Activated T-cell treated with anti-CD3 and anti-CD28 coated beads, Interleukin-2, amount 50 U/mL, for 72 hours (primary cell): ENCODE data around the gene RAVER2. TPM values are rescaled to one million over a fixed set of nuclear protein-coding genes. Genes with fewer than 3 reads are reported as not detected.
A peak's percentile ranks its signal among the peaks of the same experiment; 100 is the strongest.
"Not testable (repeated sequence)": the region's sequence is repeated elsewhere in the genome, so short reads cannot be mapped to it uniquely, and the experiment has no call there.

Experiments
- ATAC-seq, 2 donors: fragments of 150-1000 bp; cut with Tn5 transposase; replicated peaks in 1 of 2; 2 replicates each; pipeline ENCODE4 v1.10.0; 2021; ENCODE audit warnings: moderate library complexity in 2 of 2, mild to moderate bottlenecking in 1 of 2
- DNase-seq, 2 donors: peaks; one replicate each; pipeline ENCODE4 v3.0.0; 2021 to 2022; ENCODE audit warnings: mixed read lengths in 1 of 2
- H3K27ac Mint-ChIP-seq: one replicate; pipeline ENCODE4 v1.8.0; 2022; ENCODE audit warnings: mild to moderate bottlenecking, moderate library complexity, mixed read lengths
- H3K27me3 Mint-ChIP-seq: one replicate; pipeline ENCODE4 v1.8.0; 2022; ENCODE audit warnings: low read depth, mixed read lengths
- H3K36me3 Mint-ChIP-seq, 2 donors: one replicate each; pipeline ENCODE4 v1.8.0; 2022; ENCODE audit warnings: mixed read lengths in 2 of 2, mild to moderate bottlenecking in 1 of 2; ENCODE audit not compliant: insufficient read depth in 2 of 2
- H3K4me1 Mint-ChIP-seq: one replicate; pipeline ENCODE4 v1.8.0; 2022; ENCODE audit warnings: low read depth, mixed read lengths
- H3K4me3 Mint-ChIP-seq, 2 donors: one replicate each; pipeline ENCODE4 v1.8.0; 2022; ENCODE audit warnings: mild to moderate bottlenecking in 2 of 2, mixed read lengths in 2 of 2, moderate library complexity in 2 of 2
- H3K9me3 Mint-ChIP-seq, 2 donors: one replicate each; pipeline ENCODE4 v1.8.0; 2022; ENCODE audit warnings: mixed read lengths in 2 of 2
- total RNA-seq, 2 donors: library from RNA; stranded (reverse); gene quantifications; one replicate each; pipeline ENCODE4 v1.2.3, GENCODE V29; 2022

The RAVER2 gene
- 1 to 10 TPM; 2.7 to 3.0 TPM for total RNA-seq

- Mint-ChIP-seq H3K4me3 (peak within 1 kb of the TSS; percentile 86 to 88), H3K36me3 (no peaks in the 10 kb centered on the region), H3K4me1 (peaks cover 21% of the 10 kb centered on the region), H3K27ac (peak within 1 kb of the TSS; percentile 68), H3K27me3 (peaks cover 5% of the 10 kb centered on the region), H3K9me3 (no peaks in the 10 kb centered on the region)
- peak; percentile 66 to 75 for DNase-seq
- ATAC-seq: peak; percentile 84
Measured at GRCh38 chr1:64744492-64745180, at the start of gene RAVER2. RAVER2 (plus strand) TSS chr1:64745075; CDS start chr1:64745173, 98 bp downstream.

GRCh38 chr1:64696879-64697278 is 48.0 kb upstream of the RAVER2 start:
- Mint-ChIP-seq H3K27me3 (no peaks in the 10 kb centered on the region), H3K9me3 (no peaks in the 10 kb centered on the region), H3K4me3 (no peak overlapping the region), H3K27ac (no peak overlapping the region), H3K36me3 (no peaks in the 10 kb centered on the region), H3K4me1 (peaks cover under 1% of the 10 kb centered on the region)
- ATAC-seq: no peak
- DNase-seq: no peak

GRCh38 chr1:64699327-64699726 is 45.5 kb upstream of the RAVER2 start:
- no peak overlapping the region for H3K27ac Mint-ChIP-seq
- H3K27me3 Mint-ChIP-seq: peaks cover 8% of the 10 kb centered on the region
- no peaks in the 10 kb centered on the region for H3K4me1 Mint-ChIP-seq
- no peaks in the 10 kb centered on the region for H3K36me3 Mint-ChIP-seq
- no peaks in the 10 kb centered on the region for H3K9me3 Mint-ChIP-seq
- H3K4me3 Mint-ChIP-seq: no peak overlapping the region
- DNase-seq: no peak
- ATAC-seq: no peak

- Mint-ChIP-seq H3K36me3 (no peaks in the 10 kb centered on the region), H3K9me3 (no peaks in the 10 kb centered on the region), H3K27ac (no peak overlapping the region), H3K4me1 (no peaks in the 10 kb centered on the region), H3K4me3 (no peak overlapping the region), H3K27me3 (peaks cover 8% of the 10 kb centered on the region)
- no peak for DNase-seq
- no peak for ATAC-seq
Measured at GRCh38 chr1:64701071-64701470, 43.8 kb upstream of the RAVER2 start.

GRCh38 chr1:64701886-64702285 is 43.0 kb upstream of the RAVER2 start:
- Mint-ChIP-seq H3K27ac (no peak overlapping the region), H3K4me3 (no peak overlapping the region), H3K36me3 (no peaks in the 10 kb centered on the region), H3K4me1 (no peaks in the 10 kb centered on the region), H3K9me3 (no peaks in the 10 kb centered on the region), H3K27me3 (peaks cover 8% of the 10 kb centered on the region)
- ATAC-seq (no peak), DNase-seq (no peak)

GRCh38 chr1:64702670-64703069 is 42.2 kb upstream of the RAVER2 start:
- DNase-seq, H3K4me1 Mint-ChIP-seq, H3K9me3 Mint-ChIP-seq, H3K27me3 Mint-ChIP-seq, ATAC-seq, H3K27ac Mint-ChIP-seq, H3K4me3 Mint-ChIP-seq, H3K36me3 Mint-ChIP-seq: not testable (repeated sequence)

GRCh38 chr1:64703600-64703999 is 41.3 kb upstream of the RAVER2 start:
- no peak for DNase-seq
- Mint-ChIP-seq H3K27ac (no peak overlapping the region), H3K36me3 (no peaks in the 10 kb centered on the region), H3K4me1 (no peaks in the 10 kb centered on the region), H3K9me3 (no peaks in the 10 kb centered on the region), H3K27me3 (peaks cover 8% of the 10 kb centered on the region), H3K4me3 (no peak overlapping the region)
- peak in 1 of 2 donors; percentile 17 for ATAC-seq

- Mint-ChIP-seq H3K27me3 (peaks cover 8% of the 10 kb centered on the region), H3K27ac (no peak overlapping the region), H3K4me3 (no peak overlapping the region), H3K9me3 (no peaks in the 10 kb centered on the region), H3K36me3 (no peaks in the 10 kb centered on the region), H3K4me1 (no peaks in the 10 kb centered on the region)
- DNase-seq: no peak
- ATAC-seq: no peak
Measured at GRCh38 chr1:64705591-64705990, 39.3 kb upstream of the RAVER2 start.

- ATAC-seq: no peak
- H3K9me3 Mint-ChIP-seq: no peaks in the 10 kb centered on the region
- H3K36me3 Mint-ChIP-seq: no peaks in the 10 kb centered on the region
- H3K4me3 Mint-ChIP-seq: no peak overlapping the region
- H3K27me3 Mint-ChIP-seq: no peaks in the 10 kb centered on the region
- H3K4me1 Mint-ChIP-seq: no peaks in the 10 kb centered on the region
- no peak overlapping the region for H3K27ac Mint-ChIP-seq
- no peak for DNase-seq
Measured at GRCh38 chr1:64711266-64711665, 33.6 kb upstream of the RAVER2 start.

- ATAC-seq: no peak
- no peaks in the 10 kb centered on the region for H3K27me3 Mint-ChIP-seq
- H3K4me3 Mint-ChIP-seq: no peak overlapping the region
- no peaks in the 10 kb centered on the region for H3K4me1 Mint-ChIP-seq
- H3K36me3 Mint-ChIP-seq: no peaks in the 10 kb centered on the region
- no peaks in the 10 kb centered on the region for H3K9me3 Mint-ChIP-seq
- no peak for DNase-seq
- no peak overlapping the region for H3K27ac Mint-ChIP-seq
Measured at GRCh38 chr1:64712049-64712448, 32.8 kb upstream of the RAVER2 start.

- Mint-ChIP-seq H3K4me3 (no peak overlapping the region), H3K27ac (no peak overlapping the region), H3K27me3 (no peaks in the 10 kb centered on the region), H3K9me3 (peaks cover 1 to 8% of the 10 kb centered on the region in 2 donors), H3K4me1 (no peaks in the 10 kb centered on the region), H3K36me3 (peaks cover 0 to 4% of the 10 kb centered on the region in 2 donors)
- DNase-seq (no peak), ATAC-seq (no peak)
Measured at GRCh38 chr1:64715186-64715585, 29.7 kb upstream of the RAVER2 start.

GRCh38 chr1:64721135-64721534 is 23.7 kb upstream of the RAVER2 start:
- ATAC-seq (no peak), DNase-seq (no peak)
- no peaks in the 10 kb centered on the region for H3K4me1 Mint-ChIP-seq
- H3K27me3 Mint-ChIP-seq: peaks cover 41% of the 10 kb centered on the region
- H3K9me3 Mint-ChIP-seq: peaks cover 1 to 8% of the 10 kb centered on the region in 2 donors
- peaks cover 0 to 4% of the 10 kb centered on the region in 2 donors for H3K36me3 Mint-ChIP-seq
- H3K4me3 Mint-ChIP-seq: no peak overlapping the region
- H3K27ac Mint-ChIP-seq: no peak overlapping the region

- H3K27ac Mint-ChIP-seq: no peak overlapping the region
- H3K9me3 Mint-ChIP-seq: peaks cover 1 to 8% of the 10 kb centered on the region in 2 donors
- DNase-seq (no peak), ATAC-seq (no peak)
- H3K4me1 Mint-ChIP-seq: no peaks in the 10 kb centered on the region
- H3K27me3 Mint-ChIP-seq: peaks cover 41% of the 10 kb centered on the region
- H3K36me3 Mint-ChIP-seq: peaks cover 0 to 4% of the 10 kb centered on the region in 2 donors
- no peak overlapping the region for H3K4me3 Mint-ChIP-seq
Measured at GRCh38 chr1:64721576-64722145, 23.2 kb upstream of the RAVER2 start.

- no peaks in the 10 kb centered on the region for H3K4me1 Mint-ChIP-seq
- H3K9me3 Mint-ChIP-seq: peaks cover 0 to 3% of the 10 kb centered on the region in 2 donors
- DNase-seq: no peak
- no peak for ATAC-seq
- peaks cover 23% of the 10 kb centered on the region for H3K27me3 Mint-ChIP-seq
- H3K36me3 Mint-ChIP-seq: no peaks in the 10 kb centered on the region
- no peak overlapping the region for H3K27ac Mint-ChIP-seq
- no peak overlapping the region for H3K4me3 Mint-ChIP-seq
Measured at GRCh38 chr1:64727861-64728260, 17.0 kb upstream of the RAVER2 start.
